GM21576 (cell line): ENCODE results near the gene COL23A1.
"Not testable (repeated sequence)": the region's sequence is repeated elsewhere in the genome, so short reads cannot be mapped to it uniquely, and the experiment has no call there.

ENCODE experiments used
- ATAC-seq: cut with Tn5 transposase; IDR thresholded peaks from one replicate; pipeline ENCODE4 v1.9.1; 2021; ENCODE audit warnings: mild to moderate bottlenecking, moderate library complexity; ENCODE audit not compliant: unreplicated experiment

The COL23A1 gene

GRCh38 chr5:178239626-178240301 lies 350.4 kb downstream of the COL23A1 start:
- ATAC-seq: not testable (repeated sequence)

- ATAC-seq: no peak
These were observed 351.2 kb downstream of the COL23A1 start for GRCh38 chr5:178238711-178239592.

- ATAC-seq: no peak
These were observed 351.9 kb downstream of the COL23A1 start for GRCh38 chr5:178238313-178238635.

- no peak for ATAC-seq
These were observed 352.5 kb downstream of the COL23A1 start for GRCh38 chr5:178237431-178238312.

- no peak for ATAC-seq
These were observed 353.5 kb downstream of the COL23A1 start for GRCh38 chr5:178236679-178237078.

- ATAC-seq: no peak
These were observed 354.1 kb downstream of the COL23A1 start for GRCh38 chr5:178236126-178236525.

- no peak for ATAC-seq
These were observed 354.6 kb downstream of the COL23A1 start for GRCh38 chr5:178235588-178235974.

- ATAC-seq: no peak
These were observed 355.2 kb downstream of the COL23A1 start for GRCh38 chr5:178234750-178235587.

GRCh38 chr5:178234121-178234749 lies 356.0 kb downstream of the COL23A1 start:
- ATAC-seq: no peak

- no peak for ATAC-seq
These were observed 357.2 kb downstream of the COL23A1 start for GRCh38 chr5:178232920-178233429.

GRCh38 chr5:178232124-178232919 lies 357.9 kb downstream of the COL23A1 start, which contains the start of gene PHYKPL:
TSS of gene PHYKPL (minus strand) at chr5:178232802. CDS start at chr5:178232550, 252 bp downstream.
- ATAC-seq: peak; percentile 75

GRCh38 chr5:178231539-178232123 lies 358.6 kb downstream of the COL23A1 start:
- no peak for ATAC-seq

GRCh38 chr5:178230879-178231538 lies 359.2 kb downstream of the COL23A1 start:
- ATAC-seq: no peak

GRCh38 chr5:178229861-178230260 lies 360.3 kb downstream of the COL23A1 start:
- no peak for ATAC-seq

GRCh38 chr5:178229111-178229510 lies 361.1 kb downstream of the COL23A1 start:
- ATAC-seq: not testable (repeated sequence)

GRCh38 chr5:178228609-178229008 lies 361.6 kb downstream of the COL23A1 start:
- no peak for ATAC-seq

- no peak for ATAC-seq
These were observed 362.3 kb downstream of the COL23A1 start for GRCh38 chr5:178227929-178228328.

GRCh38 chr5:178227138-178227659 lies 363.0 kb downstream of the COL23A1 start:
- ATAC-seq: no peak
